Smooth muscle cell (in vitro differentiated cells): ENCODE measurements around the gene SFXN3. TPM values are rescaled to one million over a fixed set of nuclear protein-coding genes. Genes with fewer than 3 reads are reported as not detected.

Experiments
- DNase-seq: peaks from one replicate; lab custom pipeline; 2025; ENCODE audit not compliant: unreplicated experiment; lab: John Stamatoyannopoulos, UW
- H2AFZ ChIP-seq: fragments of 200-600 bp; sonication (generic); 2 replicates; pipeline ENCODE4 v1.6.0; 2016; ENCODE audit warnings: antibody characterized with exemption, low read depth, mild to moderate bottlenecking
- H3F3A ChIP-seq: fragments of 200-600 bp; sonication (generic); 2 replicates; pipeline ENCODE4 v1.6.0; 2017; ENCODE audit warnings: antibody characterized with exemption, low read depth
- H3K27ac ChIP-seq: fragments of 200-600 bp; sonication (generic); 2 replicates; pipeline ENCODE4 v1.5.1; 2016; ENCODE audit warnings: low read depth, mild to moderate bottlenecking
- H3K27me3 ChIP-seq: fragments of 200-600 bp; sonication (generic); 2 replicates; pipeline ENCODE4 v1.6.1; 2016; ENCODE audit warnings: low read depth, mild to moderate bottlenecking
- H3K36me3 ChIP-seq: fragments of 200-600 bp; sonication (generic); 2 replicates; pipeline ENCODE4 v1.5.1; 2016; ENCODE audit warnings: low read depth
- H3K4me1 ChIP-seq: fragments of 200-600 bp; sonication (generic); 2 replicates; pipeline ENCODE4 v1.5.1; 2016; ENCODE audit warnings: low read depth
- H3K4me2 ChIP-seq: fragments of 200-600 bp; sonication (generic); 2 replicates; pipeline ENCODE4 v1.6.0; 2016; ENCODE audit warnings: mild to moderate bottlenecking
- H3K4me3 ChIP-seq: fragments of 200-600 bp; sonication (generic); 2 replicates; pipeline ENCODE4 v1.5.1; 2016; ENCODE audit warnings: mild to moderate bottlenecking
- H3K79me2 ChIP-seq: fragments of 200-600 bp; sonication (generic); 2 replicates; pipeline ENCODE4 v1.6.0; 2016; ENCODE audit warnings: low read depth, mild to moderate bottlenecking
- H3K9ac ChIP-seq: fragments of 200-600 bp; sonication (generic); 2 replicates; pipeline ENCODE4 v1.6.0; 2016; ENCODE audit warnings: low read depth
- H3K9me3 ChIP-seq: fragments of 200-600 bp; sonication (generic); replicated peaks from 2 replicates; pipeline ENCODE4 v1.5.1; 2016; ENCODE audit warnings: low read depth
- H4K20me1 ChIP-seq: fragments of 200-600 bp; sonication (generic); 2 replicates; pipeline ENCODE4 v1.6.0; 2016; ENCODE audit warnings: low read depth
- CTCF ChIP-seq: fragments of 200-600 bp; sonication (generic); IDR thresholded peaks from 2 replicates; pipeline ENCODE4 v1.5.1; 2017; ENCODE audit warnings: borderline replicate concordance, mild to moderate bottlenecking, antibody characterized with exemption; ENCODE audit not compliant: insufficient read depth, poor library complexity, severe bottlenecking
- WGBS: methylation state at CpG from one replicate; pipeline ENCODE4 v1.1.7; 2016; ENCODE audit warnings: low lambda C conversion rate; 5-methylcytosine and 5-hydroxymethylcytosine counted together
- polyA plus RNA-seq: library from polyadenylated mRNA; unstranded; fragments of >200 nt; fragmentation: Nextera tagmentation; extraction: Ambion mirVana; gene quantifications from 2 replicates; pipeline ENCODE4 v1.2.1, GENCODE V29; 2016
- total RNA-seq: library from RNA; depleted of rRNA; stranded (reverse); fragments of >200 nt; gene quantifications from 2 replicates; pipeline ENCODE4 v1.2.3, GENCODE V29; 2014

Gene SFXN3
- total and polyA plus RNA-seq, 2 experiments from 2014 or later, result 79.1 to 92.1 TPM

- H3K9me3 ChIP-seq, result no peaks in the 10 kb centered on the region
- peaks cover 8% of the 10 kb centered on the region for H3K27me3 ChIP-seq
- H3K79me2 ChIP-seq, result no peaks in the 10 kb centered on the region
- no peak overlapping the region for H3K4me2 ChIP-seq
- TF ChIP-seq CTCF, result no peak
- no peak overlapping the region for H2AFZ ChIP-seq
- H4K20me1 ChIP-seq, result no peaks in the 10 kb centered on the region
- H3K4me3 ChIP-seq, result no peak overlapping the region
- H3K27ac ChIP-seq, result no peak overlapping the region
- WGBS, result 96% methylated on average over 4 of the region's 4 CpGs
- H3K9ac ChIP-seq, result no peak overlapping the region
- H3F3A ChIP-seq, result no peaks in the 10 kb centered on the region
- no peak for DNase-seq
- H3K36me3 ChIP-seq, result no peaks in the 10 kb centered on the region
- H3K4me1 ChIP-seq, result peaks cover 8% of the 10 kb centered on the region
Measured at GRCh38 chr10:101055411-101055810, 24.4 kb downstream of the SFXN3 start.

GRCh38 chr10:101056365-101057151 is 25.5 kb downstream of the SFXN3 start:
- no peak for DNase-seq
- WGBS, result 93% methylated on average over 4 of the region's 4 CpGs
- Histone ChIP-seq H3F3A (peaks cover 2% of the 10 kb centered on the region), H3K9me3 (no peaks in the 10 kb centered on the region), H3K36me3 (no peaks in the 10 kb centered on the region), H3K4me2 (no peak overlapping the region), H3K4me1 (peaks cover 7% of the 10 kb centered on the region), H3K4me3 (no peak overlapping the region), H4K20me1 (no peaks in the 10 kb centered on the region), H3K27me3 (no peaks in the 10 kb centered on the region), H3K9ac (no peak overlapping the region), H3K79me2 (no peaks in the 10 kb centered on the region), H2AFZ (no peak overlapping the region), H3K27ac (no peak overlapping the region)
- TF ChIP-seq CTCF, result no peak

GRCh38 chr10:101060036-101060950 is 29.3 kb downstream of the SFXN3 start:
- Histone ChIP-seq H3K4me3 (peak overlapping the region; percentile 76), H3K27ac (peak overlapping the region; percentile 88), H3K27me3 (no peaks in the 10 kb centered on the region), H3K36me3 (no peaks in the 10 kb centered on the region), H4K20me1 (no peaks in the 10 kb centered on the region), H3F3A (peaks cover 12% of the 10 kb centered on the region), H3K79me2 (no peaks in the 10 kb centered on the region), H3K4me2 (peak overlapping the region; percentile 91), H3K4me1 (peaks cover 29% of the 10 kb centered on the region), H2AFZ (peak overlapping the region; percentile 90), H3K9me3 (no peaks in the 10 kb centered on the region), H3K9ac (peak overlapping the region; percentile 92)
- TF ChIP-seq CTCF, result peak; percentile 91
- 1% methylated on average over 37 of the region's 37 CpGs for WGBS
- peak; percentile 45 for DNase-seq
